ENCODE data around the gene OR10C1.
"Not testable (repeated sequence)": the region's sequence is repeated elsewhere in the genome, so short reads cannot be mapped to it uniquely, and the experiment has no call there.

The OR10C1 gene, protein sequence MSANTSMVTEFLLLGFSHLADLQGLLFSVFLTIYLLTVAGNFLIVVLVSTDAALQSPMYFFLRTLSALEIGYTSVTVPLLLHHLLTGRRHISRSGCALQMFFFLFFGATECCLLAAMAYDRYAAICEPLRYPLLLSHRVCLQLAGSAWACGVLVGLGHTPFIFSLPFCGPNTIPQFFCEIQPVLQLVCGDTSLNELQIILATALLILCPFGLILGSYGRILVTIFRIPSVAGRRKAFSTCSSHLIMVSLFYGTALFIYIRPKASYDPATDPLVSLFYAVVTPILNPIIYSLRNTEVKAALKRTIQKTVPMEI

DNA sequence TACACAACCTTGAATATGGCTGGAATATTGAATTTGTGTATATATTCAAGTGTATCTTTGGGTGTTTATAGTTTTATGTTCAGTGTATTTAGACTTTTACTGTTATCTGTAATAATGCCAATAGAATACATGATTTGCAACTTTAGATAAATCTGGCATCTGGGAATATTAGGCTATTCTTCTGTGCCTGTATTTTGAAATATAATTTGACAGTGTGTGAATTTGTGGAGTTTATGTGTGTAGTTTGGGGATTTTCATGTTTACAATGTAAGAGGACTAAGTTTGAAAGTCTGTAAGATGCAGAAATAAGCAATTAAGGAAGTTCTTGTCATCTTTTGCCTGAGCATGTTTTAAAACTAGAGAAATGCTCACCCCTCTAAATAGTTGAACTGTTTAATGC is at the start of gene OR10C1:
Gene OR10C1, plus strand, starts transcription at position 301 of the 400 bp plus-strand sequence. CDS start 710 bp downstream, outside the sequence.
- no peak for DNase-seq (ENCODE audit: low read depth)

DNA sequence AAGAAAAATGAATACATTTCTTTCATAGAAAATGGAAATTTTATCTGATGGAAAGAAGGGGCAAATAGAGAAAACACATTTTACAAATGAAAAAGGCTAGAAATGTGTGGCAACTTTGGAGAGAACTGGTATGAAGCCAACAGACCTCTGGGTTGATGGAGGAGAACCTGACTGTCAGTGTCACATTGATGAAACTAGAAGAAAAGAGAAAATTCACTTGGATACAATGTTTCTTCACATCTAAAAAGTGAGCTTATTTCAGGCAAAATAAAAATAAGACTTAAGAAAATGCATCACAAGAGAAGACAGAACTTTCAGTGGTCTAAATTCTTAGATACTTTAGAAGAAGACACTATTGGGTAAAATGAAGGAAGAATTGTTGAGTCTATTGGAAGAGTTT is 43.8 kb upstream of the OR10C1 start, which contains the start of gene OR12D2:
Gene OR12D2, plus strand, starts transcription at position 301 of the 400 bp plus-strand sequence. CDS start 1,069 bp downstream, outside the sequence.
- DNase-seq (ENCODE audit: low read depth) = no peak

DNA sequence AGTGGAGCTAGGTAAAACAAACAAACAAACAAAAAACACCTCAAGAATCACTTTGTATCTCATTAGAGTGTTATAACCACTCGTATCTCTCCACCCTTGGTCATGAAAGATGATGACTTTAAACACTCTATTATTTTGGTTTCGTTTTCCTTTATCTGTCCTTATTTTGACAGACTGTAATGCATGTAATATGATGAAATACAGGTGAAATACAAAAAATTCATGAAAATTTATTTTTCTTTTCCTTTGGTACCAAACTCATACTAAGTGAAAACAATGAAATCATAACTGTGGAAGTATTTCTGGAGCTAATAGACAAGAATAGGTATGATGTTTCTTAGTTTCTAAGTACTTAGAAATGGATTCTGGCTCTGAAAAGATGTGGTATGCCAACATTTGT is 39.6 kb upstream of the OR10C1 start:
- no peak for DNase-seq (ENCODE audit: low read depth)

DNA sequence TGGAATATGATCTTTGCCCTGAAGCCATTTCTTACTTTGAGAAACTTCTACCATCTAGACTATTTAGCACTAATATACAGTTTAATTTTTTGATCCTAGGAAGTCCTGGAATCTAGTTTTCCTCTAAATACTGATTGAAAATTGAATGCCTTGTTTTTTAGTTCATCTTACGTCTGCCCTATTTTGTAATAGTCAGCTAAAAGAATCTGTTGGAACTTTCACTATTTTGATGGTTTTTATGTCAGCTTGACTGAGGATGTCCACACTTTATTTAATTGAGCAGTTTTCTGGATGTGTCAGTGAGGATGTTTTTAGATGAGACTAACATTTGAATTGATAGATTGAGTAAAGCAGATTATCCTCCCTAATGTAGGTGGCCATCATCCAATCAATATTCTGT is 35.3 kb upstream of the OR10C1 start:
- DNase-seq (ENCODE audit: low read depth) = no peak

DNA sequence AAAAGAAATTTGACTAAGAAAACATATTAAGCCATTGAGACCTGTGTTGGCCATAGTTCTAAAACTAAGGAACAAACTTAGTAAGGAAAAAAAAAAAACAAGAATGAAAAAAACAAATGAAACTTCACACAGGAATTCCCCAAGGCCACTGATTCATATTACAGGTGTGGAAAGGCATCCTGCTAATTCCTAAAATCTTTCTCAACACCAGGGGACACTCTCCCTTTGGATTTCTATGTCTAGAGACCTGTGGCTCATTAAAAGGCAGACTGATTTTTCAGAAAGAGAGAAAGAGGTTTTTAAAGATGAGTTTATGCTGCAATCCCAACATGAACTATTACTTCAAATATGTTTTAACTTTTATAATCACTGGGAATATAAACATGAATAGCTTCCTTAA is 24.5 kb upstream of the OR10C1 start, which contains the start of gene OR12D1:
Gene OR12D1, plus strand, starts transcription at position 341 of the 400 bp plus-strand sequence.
- no peak for DNase-seq (ENCODE audit: low read depth)

DNA sequence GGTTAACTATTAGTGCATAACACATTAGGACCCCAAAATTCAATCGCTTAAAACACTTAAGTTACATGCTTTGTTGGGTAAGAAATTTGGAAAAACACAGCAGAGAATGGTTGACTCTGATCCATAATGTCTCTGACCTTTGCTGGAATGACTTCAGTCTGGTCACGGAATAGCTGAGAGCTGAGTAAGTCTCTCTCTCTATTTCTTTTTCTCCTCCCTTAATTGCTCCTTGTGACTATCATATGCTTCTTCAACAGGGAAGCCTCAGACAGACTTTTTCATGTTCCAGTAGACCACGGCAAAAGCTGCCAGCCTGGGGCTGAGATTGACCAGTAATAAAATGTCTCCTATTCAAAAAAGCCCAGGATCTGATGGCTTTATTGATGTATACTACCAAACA is 19.6 kb upstream of the OR10C1 start:
- DNase-seq (ENCODE audit: low read depth) = no peak

DNA sequence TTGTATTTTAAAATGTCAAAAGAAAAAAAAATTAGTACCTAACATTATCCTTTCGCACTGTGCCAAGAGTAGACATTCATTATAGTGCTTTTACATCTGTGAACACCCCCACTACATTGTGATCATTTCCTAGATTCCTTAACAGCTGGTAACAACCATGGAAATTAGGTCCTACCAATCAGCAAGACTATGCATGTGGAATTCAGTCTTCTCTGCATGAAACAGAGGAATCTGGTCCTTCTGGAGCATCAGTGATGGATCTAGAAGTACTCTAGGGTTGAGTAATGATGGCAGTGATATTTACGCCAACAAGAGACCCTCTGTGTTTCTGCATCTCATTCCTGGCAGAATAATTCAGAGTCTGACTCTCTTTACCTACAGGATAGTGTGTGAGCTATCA is 14.9 kb upstream of the OR10C1 start:
- no peak for DNase-seq (ENCODE audit: low read depth)

DNA sequence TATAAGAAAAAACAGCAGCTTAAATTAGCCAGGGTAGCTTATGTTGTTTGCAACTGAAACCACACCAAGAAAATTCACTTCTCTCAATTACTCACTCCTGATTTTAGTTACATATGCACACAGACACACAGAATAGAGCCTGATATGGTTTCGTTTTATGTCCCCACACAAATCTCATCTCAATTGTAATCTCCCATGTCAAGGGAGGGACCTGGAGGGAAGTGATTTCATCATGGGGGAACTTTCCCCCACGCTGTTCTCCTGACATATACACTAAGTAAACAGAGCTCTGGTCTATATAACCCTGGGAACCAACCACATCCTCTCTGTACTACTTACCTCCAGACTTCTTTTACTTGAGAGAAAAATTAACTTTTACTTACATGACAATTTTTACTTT is 14.5 kb upstream of the OR10C1 start:
- no peak for DNase-seq (ENCODE audit: low read depth)

DNA sequence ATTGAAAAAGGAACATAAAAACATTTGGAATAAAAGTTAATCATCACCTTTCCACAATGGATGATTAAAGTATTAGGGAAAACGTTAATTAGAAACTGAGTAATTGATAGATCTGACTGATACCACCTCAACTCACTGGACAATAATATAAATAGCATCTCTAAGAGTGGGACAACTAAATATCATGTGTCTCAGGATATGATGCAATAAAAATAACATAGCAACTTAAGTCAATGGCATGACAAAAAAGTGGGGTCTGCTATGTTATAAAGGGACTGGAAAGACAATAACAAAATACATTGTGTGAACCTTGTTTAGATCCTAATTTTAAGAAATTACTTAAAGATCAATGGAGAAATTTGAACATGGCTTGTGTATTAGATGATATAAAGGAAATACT is 14.0 kb upstream of the OR10C1 start:
- no peak for DNase-seq (ENCODE audit: low read depth)

DNA sequence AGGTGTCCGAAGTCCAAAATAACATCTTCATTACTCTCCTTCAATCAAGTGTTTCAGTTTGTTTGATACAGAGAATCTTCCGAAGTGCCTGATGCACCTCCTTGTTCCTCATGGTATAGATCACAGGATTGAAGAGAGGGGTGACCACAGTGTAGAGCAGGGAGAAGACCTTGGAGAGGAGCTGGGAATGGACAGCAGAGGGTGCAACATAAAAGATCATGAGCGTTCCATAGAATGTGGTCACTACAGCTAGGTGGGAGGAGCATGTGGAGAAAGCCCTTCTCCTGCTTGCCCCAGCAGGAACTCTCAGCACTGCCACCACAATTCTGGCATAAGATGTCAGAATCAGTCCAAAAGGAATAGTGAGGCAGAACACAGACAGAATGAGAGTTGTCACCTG is 12.5 kb upstream of the OR10C1 start:
- no peak for DNase-seq (ENCODE audit: low read depth)

DNA sequence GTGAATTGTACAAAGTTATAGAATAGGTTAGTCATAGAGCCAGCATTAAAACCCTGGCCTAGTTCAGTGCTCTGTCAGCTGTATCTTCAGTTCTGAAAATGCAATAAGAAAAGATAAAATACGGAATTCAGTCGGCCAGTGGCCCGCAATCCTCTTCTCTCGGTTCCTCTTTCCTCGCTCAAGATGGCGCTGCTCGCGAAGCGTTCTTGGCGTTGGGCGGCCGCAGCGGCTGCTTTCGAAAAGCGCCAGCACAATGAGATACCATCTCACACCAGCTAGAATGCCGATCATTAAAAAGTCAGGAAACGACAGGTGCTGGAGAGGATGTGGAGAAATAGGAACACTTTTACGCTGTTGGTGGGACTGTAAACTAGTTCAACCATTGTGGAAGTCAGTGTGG is 2.4 kb upstream of the OR10C1 start:
- not testable (repeated sequence) for DNase-seq (ENCODE audit: low read depth)

DNA sequence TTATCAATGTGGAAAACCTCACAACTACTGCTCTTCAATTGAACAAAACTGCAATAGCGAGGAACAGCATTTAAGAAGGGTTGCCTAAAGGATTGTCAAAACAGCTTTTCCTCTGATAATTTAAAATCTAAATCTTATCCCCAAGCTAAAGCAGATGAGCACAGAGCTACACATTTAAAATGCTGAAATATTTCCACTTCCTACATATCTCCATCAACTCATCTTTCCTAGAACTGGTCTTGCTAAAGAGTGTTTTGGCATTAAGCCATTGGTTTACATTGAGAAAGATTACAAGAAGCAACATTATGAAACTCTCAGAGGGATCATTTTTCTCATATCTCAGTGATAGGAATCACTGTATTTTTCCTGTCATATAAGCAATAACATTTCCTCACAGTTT is 3.6 kb downstream of the OR10C1 start:
- no peak for DNase-seq (ENCODE audit: low read depth)

DNA sequence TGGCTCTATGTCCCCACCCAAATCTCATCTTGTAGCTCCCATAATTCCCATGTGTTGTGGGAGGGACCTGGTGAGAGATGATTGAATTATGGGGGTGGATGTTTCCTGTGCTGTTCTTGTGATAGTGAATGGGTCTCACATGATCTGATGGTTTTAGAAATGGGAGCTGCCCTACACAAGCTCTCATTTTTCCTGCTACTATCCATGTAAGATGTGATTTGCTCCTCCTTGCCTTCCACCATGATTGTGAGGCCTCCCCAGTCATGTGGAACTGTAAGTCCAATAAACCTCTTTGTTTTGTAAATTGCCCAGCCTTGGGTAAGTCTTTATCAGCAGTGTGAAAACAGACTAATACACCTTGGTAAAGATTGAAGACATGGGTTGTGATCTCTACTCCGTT is 4.9 kb downstream of the OR10C1 start:
- DNase-seq (ENCODE audit: low read depth) = not testable (repeated sequence)

DNA sequence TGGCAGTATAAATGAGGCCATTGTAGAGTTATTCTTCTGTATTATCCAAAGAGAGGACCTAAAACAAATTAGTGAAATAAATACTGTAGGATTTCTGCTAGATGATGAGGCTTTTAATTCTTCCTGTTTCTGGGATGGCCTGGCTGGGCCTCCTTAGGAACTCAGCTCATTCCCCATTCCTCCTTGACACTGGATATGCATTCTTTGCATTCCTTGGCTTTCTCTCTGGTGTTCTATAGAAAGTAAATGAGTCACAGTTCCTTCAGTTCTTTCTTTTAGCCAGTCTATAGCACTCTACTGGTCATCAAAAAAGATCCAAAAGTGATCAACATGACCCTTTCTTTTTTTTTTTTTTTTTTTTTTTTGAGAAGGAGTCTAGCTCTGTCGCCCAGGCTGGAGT is 8.6 kb downstream of the OR10C1 start:
- DNase-seq (ENCODE audit: low read depth) = no peak

DNA sequence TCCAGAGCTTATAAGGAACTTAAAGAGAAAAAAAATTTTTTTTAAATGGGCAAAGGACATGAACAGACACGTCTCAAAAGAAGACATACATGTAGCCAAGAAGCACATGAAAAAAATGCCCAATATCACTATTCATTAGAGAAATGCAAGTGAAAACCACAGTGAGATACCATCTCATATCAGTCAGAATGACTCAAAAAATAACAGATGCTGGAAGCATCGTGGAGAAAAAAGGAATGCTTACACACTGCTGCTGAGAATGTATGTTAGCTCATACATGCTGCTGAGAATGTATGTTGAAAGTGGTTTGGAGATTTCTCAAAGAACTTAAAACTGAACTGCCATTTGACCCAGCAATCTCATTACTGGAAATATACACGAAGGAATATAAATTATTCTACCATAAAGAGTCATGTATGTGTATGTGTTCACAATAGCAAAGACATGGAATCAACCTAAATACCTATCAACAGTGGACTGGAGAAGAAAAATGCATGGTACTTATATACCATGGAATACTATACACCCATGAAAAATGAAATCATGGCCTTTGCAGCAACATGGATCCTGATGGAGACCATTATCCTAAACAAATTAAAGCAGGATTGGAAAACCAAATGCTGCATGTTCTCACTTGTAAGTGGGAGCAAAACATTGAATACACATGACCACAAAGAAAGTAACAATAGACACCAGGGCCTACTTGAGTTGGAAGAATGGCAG is 12.5 kb downstream of the OR10C1 start:
- no peak for DNase-seq (ENCODE audit: low read depth)

DNA sequence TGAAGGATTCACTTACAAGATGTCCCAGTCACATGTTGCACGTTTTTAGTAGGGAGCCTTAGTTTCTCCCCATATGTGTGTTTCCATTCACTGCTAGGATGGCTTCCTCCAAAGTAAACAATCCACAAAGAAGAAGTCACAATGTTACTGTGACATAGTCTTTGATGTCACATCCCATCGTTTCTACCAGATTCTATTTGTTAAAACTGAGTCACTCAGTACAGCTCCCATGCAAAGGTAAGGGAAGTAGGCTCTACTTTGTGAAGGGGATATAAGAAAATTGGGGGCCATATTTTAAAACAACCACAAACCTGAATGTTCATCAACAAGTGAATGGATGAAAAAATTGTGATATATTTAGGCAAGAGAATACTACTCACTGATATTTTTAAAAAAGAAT is 17.9 kb downstream of the OR10C1 start, which contains the start of the genes OR11A1 and OR2H1:
Gene OR11A1, minus strand, starts transcription at position 101 of the 400 bp plus-strand sequence. CDS start 29,430 bp downstream, outside the sequence.
Gene OR2H1, plus strand, starts transcription at position 185 of the 400 bp plus-strand sequence. CDS start 4,615 bp downstream, outside the sequence.
- no peak for DNase-seq (ENCODE audit: low read depth)

DNA sequence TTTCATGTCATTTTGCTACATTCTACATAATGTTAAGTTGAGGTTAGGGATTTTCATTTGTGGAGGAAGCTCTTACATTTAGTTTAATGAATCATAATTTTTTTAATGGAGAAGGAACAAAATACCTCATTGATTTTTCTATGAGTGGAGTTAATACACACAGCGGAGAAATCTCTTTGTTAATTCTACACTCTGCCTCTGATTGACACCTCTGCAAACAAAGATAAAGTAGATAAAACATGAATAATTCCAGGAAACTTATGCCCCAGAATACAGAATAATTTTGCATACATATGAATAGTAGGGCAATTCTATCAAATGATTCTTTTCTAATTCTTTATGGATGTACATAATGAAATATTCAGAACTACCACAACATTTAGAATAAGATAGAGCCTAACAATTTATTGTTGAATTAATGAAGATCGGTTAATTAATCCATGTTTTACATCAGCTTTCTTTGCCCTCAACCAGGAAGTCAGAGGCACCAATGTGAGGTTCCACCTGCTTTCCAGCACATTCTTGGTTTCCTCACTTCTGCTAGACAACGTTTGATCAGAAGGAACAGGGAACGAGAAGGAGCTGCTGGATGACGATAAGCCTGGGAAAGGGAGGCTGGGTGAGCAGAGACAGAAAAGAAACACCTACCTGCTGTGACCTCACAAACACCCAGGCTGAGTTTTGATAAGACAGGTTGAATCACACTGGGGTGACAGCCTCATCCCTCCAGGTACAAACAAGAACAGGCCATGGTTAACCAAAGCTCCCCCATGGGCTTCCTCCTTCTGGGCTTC is 22.1 kb downstream of the OR10C1 start:
- no peak for DNase-seq (ENCODE audit: low read depth)

DNA sequence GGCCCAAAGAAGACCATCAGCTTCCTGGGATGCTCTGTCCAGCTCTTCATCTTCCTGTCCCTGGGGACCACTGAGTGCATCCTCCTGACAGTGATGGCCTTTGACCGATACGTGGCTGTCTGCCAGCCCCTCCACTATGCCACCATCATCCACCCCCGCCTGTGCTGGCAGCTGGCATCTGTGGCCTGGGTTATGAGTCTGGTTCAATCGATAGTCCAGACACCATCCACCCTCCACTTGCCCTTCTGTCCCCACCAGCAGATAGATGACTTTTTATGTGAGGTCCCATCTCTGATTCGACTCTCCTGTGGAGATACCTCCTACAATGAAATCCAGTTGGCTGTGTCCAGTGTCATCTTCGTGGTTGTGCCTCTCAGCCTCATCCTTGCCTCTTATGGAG is 22.9 kb downstream of the OR10C1 start:
- no peak for DNase-seq (ENCODE audit: low read depth)

DNA sequence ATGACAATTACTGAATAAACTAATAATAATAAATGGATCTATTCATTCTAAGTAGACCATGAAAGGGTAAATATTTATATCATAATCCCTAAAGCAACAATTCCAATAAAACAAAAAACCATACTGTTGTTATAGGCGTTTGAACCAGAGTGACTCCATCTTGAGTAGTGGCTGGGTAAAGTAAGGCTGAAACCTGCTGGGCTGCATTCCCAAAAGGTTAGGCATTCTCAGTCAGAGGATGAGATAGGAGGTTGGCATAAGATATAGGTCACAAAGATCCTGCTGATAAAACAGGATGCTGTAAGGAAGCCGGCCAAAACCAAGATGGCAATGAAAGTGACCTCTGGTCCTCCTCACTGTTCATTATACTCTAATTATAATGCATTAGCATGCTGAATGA is 26.2 kb downstream of the OR10C1 start:
- no peak for DNase-seq (ENCODE audit: low read depth)

DNA sequence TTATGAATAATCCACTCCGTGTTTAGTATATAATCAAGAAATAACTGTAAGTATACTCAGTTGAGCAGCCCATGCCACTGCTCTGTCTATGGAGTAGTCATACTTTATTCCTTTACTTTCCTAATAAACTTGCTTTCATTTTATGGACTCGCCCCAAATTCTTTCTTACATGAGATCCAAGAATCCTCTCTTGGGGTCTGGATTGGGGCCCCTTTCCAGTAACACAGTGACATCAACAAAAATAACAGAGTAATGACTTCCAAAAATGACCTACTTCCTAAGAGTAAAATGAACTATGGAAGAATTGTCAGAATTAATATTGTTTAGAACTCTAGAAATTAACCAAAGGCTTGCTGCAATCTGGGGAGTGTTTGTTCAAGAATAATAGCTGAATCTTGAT is 26.7 kb downstream of the OR10C1 start:
- no peak for DNase-seq (ENCODE audit: low read depth)

DNA sequence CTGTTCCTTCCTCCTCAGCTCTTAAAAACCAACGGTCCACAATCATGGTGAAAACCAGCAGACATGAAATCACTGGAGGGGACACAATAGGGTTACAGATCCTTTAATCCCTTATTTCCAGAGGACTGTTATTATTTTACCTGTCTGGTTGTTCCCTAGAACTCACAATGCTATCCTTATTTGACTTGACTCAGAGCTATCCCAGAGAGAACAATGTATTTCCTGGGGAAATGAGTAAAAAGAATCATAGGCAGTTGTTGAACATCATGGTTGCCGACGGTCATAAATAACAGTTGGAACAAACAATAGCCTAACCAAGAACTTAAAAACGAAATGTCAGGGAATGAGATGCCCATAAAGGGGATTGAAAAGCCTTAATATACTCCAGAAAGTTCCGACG is 27.1 kb downstream of the OR10C1 start:
- no peak for DNase-seq (ENCODE audit: low read depth)

DNA sequence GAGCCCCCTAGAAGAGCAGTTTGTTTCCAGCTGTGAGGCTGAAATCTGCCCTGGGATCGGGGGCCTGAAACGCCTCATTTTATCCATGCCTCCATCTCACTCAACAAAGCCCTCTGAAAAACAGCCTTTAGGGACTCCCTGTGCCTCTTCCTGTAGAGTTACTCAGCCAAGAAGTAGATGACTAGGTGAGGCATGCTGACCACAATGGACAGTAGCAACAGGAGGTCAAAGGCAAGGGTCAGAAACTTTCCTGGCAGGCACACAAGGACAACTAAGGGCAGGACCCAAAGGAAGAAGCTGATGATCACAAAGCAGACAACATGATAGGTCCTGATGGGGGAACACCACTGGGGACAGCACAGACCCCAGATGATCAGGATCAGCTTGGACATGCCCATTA is 35.9 kb downstream of the OR10C1 start:
- DNase-seq (ENCODE audit: low read depth) = no peak
